Testis (tissue), 2 donors: ENCODE results near the gene ST3GAL6.

Source experiments
- POLR2A ChIP-seq: fragments of 450-650 bp; IDR thresholded peaks from one replicate; pipeline ENCODE4 v1.6.1; 2017; ENCODE audit warnings: antibody characterized with exemption, mild to moderate bottlenecking, moderate library complexity
- TF ChIP-seq, protein P1 (sequence below), 3 experiments: fragments of 450-650 bp in 2 of 3; fragments of 200-600 bp in 1 of 3; sonication (generic) in 1 of 3; IDR thresholded peaks; one replicate each; pipeline ENCODE4 v1.5.1; 2016 to 2019; ENCODE audit warnings: antibody characterized with exemption in 3 of 3, mild to moderate bottlenecking in 2 of 3, moderate library complexity in 1 of 3

DNA sequence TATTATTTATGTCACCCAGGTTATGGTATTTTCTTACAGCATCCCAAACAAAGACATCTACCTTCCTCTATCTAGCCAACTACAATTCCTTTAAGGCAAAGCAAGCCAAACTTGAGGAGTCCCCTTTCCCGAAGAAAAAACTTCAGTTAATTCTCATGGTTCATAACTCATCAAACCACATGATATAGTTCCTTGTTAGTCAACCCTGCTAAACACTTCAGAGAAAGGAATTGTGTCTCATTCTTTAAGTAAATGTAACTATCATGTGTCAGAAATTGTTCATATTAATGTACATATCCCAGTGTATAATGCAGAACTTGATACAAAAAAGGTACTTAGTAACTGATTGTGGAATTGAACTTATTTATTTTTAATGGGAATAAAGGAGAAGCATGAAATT lies 44.4 kb downstream of the ST3GAL6 start:
- TF ChIP-seq, protein P1, sequence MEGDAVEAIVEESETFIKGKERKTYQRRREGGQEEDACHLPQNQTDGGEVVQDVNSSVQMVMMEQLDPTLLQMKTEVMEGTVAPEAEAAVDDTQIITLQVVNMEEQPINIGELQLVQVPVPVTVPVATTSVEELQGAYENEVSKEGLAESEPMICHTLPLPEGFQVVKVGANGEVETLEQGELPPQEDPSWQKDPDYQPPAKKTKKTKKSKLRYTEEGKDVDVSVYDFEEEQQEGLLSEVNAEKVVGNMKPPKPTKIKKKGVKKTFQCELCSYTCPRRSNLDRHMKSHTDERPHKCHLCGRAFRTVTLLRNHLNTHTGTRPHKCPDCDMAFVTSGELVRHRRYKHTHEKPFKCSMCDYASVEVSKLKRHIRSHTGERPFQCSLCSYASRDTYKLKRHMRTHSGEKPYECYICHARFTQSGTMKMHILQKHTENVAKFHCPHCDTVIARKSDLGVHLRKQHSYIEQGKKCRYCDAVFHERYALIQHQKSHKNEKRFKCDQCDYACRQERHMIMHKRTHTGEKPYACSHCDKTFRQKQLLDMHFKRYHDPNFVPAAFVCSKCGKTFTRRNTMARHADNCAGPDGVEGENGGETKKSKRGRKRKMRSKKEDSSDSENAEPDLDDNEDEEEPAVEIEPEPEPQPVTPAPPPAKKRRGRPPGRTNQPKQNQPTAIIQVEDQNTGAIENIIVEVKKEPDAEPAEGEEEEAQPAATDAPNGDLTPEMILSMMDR (IDR thresholded peaks at IDR 0.05): no peak
- TF ChIP-seq POLR2A: no peak
